T follicular helper cell (primary cell): ENCODE data around the gene GTF3C4.

Experiments used
- DNase-seq: peaks from one replicate; pipeline ENCODE4 v3.0.0-alpha.2; 2020; ENCODE audit warnings: low read depth
- total RNA-seq, 2 experiments: gene quantifications; one replicate each; lab custom pipeline; 2026; lab: John Stamatoyannopoulos, UW

Gene GTF3C4, protein sequence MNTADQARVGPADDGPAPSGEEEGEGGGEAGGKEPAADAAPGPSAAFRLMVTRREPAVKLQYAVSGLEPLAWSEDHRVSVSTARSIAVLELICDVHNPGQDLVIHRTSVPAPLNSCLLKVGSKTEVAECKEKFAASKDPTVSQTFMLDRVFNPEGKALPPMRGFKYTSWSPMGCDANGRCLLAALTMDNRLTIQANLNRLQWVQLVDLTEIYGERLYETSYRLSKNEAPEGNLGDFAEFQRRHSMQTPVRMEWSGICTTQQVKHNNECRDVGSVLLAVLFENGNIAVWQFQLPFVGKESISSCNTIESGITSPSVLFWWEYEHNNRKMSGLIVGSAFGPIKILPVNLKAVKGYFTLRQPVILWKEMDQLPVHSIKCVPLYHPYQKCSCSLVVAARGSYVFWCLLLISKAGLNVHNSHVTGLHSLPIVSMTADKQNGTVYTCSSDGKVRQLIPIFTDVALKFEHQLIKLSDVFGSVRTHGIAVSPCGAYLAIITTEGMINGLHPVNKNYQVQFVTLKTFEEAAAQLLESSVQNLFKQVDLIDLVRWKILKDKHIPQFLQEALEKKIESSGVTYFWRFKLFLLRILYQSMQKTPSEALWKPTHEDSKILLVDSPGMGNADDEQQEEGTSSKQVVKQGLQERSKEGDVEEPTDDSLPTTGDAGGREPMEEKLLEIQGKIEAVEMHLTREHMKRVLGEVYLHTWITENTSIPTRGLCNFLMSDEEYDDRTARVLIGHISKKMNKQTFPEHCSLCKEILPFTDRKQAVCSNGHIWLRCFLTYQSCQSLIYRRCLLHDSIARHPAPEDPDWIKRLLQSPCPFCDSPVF
- total RNA-seq: 66.2 to 75.6 reads per million in 2 experiments

- peak; percentile 56 for DNase-seq
These were observed at the start of gene GTF3C4 for GRCh38 chr9:132670457-132671391. Gene GTF3C4, plus strand, starts transcription at chr9:132670464. Its CDS starts 135 bp downstream, at chr9:132670599.

GRCh38 chr9:132622159-132622558 is 48.1 kb upstream of the GTF3C4 start:
- DNase-seq: no peak

- no peak for DNase-seq
These were observed 44.0 kb upstream of the GTF3C4 start for GRCh38 chr9:132626285-132626684.

DNA sequence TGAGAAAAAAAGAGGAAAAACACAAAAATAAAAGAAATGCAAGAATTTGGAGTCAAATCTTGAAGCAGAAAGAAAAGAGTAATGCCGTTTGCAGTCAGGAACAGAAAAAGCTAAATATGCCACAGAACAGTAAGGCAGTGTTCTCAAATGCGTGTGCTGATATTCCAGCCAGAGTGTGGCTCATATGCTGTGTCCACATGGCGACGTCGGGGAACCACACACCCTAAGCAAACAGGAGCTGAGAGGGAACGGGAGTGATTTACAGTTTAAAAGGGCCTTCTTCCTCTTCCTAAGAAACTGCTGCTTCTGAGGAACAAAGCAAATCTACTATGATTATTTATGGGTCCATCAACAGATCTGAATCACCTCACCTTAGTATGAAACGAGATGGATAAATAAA is 43.2 kb upstream of the GTF3C4 start:
- DNase-seq: no peak

GRCh38 chr9:132627594-132627993 is 42.7 kb upstream of the GTF3C4 start:
- no peak for DNase-seq

DNA sequence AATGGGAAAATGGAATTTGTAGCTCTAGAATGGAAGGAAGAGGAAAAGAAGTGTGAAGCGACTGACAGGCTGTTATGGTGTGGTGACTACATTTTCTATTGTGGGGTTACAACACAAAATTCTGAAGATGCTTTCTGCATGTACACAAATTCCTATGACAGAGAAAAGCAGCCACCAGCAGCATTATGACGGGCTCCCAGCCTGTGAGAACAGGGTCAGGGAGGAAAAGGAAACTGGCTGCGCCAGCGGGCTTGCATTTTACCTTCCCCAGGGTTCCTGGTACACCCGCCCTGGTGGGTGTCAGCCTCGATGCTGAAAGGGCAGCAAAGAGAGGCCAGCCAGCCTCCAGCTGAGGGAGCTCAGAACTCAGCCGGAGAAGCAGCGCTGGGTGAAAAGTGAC is 41.5 kb upstream of the GTF3C4 start:
- DNase-seq: no peak

DNA sequence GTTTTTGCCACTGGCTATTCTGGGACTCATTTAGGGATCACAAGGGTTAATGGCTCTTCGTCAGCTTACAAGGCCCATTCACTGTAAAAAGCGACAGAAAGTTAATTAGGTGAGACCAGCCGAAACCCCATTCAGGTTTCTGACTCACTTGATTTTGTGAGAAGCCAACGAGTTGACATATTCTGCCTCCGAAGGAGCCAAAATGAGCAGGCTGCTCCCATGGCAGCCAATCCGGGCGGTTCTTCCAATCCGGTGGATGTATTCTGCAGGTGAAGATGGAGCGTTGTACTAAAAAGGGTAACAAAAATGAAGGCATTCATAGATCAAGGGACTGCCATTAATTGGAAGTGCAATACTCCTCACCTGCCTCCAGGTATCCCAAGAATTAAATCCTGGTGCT is 40.1 kb upstream of the GTF3C4 start:
- DNase-seq: no peak

GRCh38 chr9:132630811-132631210 is 39.5 kb upstream of the GTF3C4 start:
- no peak for DNase-seq

- no peak for DNase-seq
These were observed 39.0 kb upstream of the GTF3C4 start for GRCh38 chr9:132631280-132631679.

DNA sequence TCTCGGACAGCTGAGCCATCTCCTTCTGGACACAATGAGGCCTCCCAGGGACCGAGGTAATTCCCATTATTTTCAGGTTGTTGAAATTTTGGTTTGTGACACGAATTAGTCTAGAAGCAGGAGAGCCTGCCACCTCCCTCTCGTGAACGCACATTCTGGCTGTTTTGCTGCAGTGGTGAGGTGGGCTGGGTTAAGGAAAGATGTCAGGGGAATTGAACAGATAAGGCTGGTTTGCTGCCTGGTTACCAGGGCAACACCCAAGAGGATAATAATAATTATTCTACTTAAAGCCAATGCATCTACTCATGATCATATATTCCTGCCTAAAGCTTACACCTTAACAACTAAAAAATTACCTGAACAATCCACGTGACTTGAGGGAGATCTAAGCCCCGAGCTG is 38.6 kb upstream of the GTF3C4 start:
- DNase-seq: no peak

- DNase-seq: no peak
These were observed 37.7 kb upstream of the GTF3C4 start for GRCh38 chr9:132632413-132633129.

GRCh38 chr9:132634327-132634726 is 35.9 kb upstream of the GTF3C4 start:
- no peak for DNase-seq

DNA sequence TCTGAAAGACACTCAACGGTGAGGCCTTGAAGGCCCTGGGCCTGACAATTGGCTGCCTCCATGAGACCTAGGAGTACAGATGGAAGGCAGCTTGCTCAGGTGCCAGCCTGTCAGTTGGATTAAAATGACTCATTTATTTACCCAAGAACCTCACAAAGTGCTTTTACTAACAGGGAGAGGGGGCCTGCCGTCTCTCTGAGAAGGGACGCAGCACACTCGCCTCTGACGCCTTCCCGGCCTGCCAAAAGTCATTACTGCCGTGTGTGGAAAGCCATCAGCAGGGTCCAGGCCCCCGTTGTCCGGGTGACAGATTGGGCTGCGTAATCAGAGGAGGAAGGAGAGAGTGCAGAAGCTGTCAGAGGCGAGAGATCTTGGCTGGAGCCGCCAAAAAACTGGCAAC is 32.9 kb upstream of the GTF3C4 start:
- DNase-seq: no peak

DNA sequence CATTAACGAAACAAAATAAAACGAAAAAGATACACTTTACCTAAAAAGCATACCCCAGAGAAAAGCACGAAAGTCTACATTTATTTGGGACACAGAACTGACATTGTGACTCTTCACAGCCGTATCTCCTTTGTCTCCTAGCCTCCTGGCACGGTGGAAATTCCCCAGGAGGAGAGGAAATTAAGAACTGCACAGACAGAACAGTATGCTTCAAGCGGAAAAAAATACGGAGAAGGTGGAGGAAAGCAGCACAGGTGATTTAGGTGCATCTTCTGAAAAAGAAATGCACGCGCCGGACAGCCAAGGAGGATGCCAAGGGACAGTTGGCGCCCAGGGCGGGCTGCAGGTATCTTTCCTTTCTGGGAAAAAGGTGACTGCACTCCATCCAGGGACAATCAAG is 32.5 kb upstream of the GTF3C4 start:
- no peak for DNase-seq

DNA sequence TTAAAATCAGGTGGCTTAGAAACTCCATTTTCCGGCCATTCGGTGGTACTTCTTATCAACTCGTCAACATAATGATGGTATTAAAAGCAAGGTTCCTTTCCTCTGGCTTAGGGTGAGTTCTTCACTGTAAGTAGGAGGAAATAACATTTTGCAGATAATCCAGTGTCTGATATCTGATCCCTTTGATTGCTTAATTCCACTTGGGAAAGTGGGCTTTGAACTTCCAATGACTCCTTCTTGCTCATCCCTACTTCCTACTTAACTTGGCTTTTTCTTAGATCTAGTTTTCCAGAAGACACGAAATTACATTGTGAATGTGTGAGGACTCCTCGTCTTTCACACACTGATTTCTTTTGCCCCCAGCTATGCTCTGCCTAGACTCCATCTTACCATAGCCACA is 32.0 kb upstream of the GTF3C4 start:
- DNase-seq: no peak

DNA sequence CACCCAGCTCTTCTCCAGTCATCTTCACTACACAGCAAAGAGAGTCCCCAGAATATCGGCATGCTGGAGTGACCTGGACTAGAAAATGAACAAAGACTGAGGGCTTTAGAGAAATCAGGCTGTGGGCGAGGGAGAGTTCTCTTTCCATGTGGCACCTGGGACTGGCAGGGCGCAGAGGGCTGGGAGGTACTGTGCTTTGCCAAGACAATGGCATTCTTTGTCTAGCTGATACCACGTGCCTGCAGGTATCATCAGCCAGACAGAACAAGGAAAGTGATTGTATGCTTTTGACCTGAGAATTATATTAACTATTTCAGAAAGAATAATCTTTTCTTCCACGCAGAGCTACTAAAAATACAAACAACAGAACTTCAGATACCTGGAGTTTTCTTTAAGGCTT is 30.9 kb upstream of the GTF3C4 start:
- DNase-seq: no peak

GRCh38 chr9:132641216-132641615 is 29.0 kb upstream of the GTF3C4 start:
- no peak for DNase-seq

- no peak for DNase-seq
These were observed 26.0 kb upstream of the GTF3C4 start for GRCh38 chr9:132644251-132644650.

- DNase-seq: no peak
These were observed 25.0 kb upstream of the GTF3C4 start for GRCh38 chr9:132645306-132645705.

GRCh38 chr9:132645711-132646110 is 24.6 kb upstream of the GTF3C4 start:
- DNase-seq: no peak

DNA sequence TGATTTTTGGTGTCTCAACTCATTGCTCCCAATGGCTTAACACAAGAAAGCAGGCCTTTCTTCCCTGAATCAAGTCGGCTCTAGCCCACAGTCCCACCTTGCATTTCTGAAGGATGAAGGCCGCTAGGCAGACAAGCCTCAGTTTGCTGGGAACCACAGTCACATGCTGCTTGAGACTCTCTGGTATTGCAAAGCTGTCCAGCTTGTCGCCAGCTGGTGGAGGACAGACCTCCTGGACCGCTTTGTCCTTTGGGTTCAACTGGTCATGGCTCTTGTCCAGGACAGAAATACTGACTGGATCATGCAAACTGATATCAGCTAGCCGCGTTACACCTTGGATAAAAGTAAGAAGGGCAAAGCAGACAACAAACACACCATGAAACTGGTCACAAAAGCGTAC is 23.5 kb upstream of the GTF3C4 start:
- DNase-seq: no peak
